Suprapubic skin (tissue), 4 donors: ENCODE measurements around the gene NBAS. TPM values are rescaled to one million over a fixed set of nuclear protein-coding genes. Genes with fewer than 3 reads are reported as not detected.
"Not testable (repeated sequence)": the region's sequence is repeated elsewhere in the genome, so short reads cannot be mapped to it uniquely, and the experiment has no call there.

Source experiments
- DNase-seq, 2 donors: peaks; one replicate each; pipeline ENCODE4 v3.0.0-alpha.2; 2019; ENCODE audit warnings: low spot score in 2 of 2
- H3K27ac ChIP-seq: fragments of 200-600 bp; sonication (generic); one replicate; pipeline ENCODE4 v1.5.1; 2019
- H3K27me3 ChIP-seq: fragments of 200-600 bp; sonication (generic); one replicate; pipeline ENCODE4 v1.5.1; 2019
- H3K36me3 ChIP-seq: fragments of 200-600 bp; sonication (generic); one replicate; pipeline ENCODE4 v1.5.1; 2019
- H3K4me1 ChIP-seq: fragments of 200-600 bp; sonication (generic); one replicate; pipeline ENCODE4 v1.5.1; 2019
- H3K4me3 ChIP-seq: fragments of 200-600 bp; sonication (generic); one replicate; pipeline ENCODE4 v1.5.1; 2019; ENCODE audit warnings: mild to moderate bottlenecking
- H3K9me3 ChIP-seq: fragments of 200-600 bp; sonication (generic); one replicate; pipeline ENCODE4 v1.5.1; 2019
- EP300 ChIP-seq: sonication (generic); formaldehyde crosslinking; IDR thresholded peaks from one replicate; pipeline ENCODE4 v1.6.1; 2017; ENCODE audit warnings: antibody characterized with exemption
- POLR2A ChIP-seq, 2 donors: fragments of 450-650 bp; IDR thresholded peaks; one replicate each; pipeline ENCODE4 v1.6.1; 2017; ENCODE audit warnings: antibody characterized with exemption in 2 of 2, mild to moderate bottlenecking in 2 of 2, moderate library complexity in 2 of 2
- POLR2AphosphoS5 ChIP-seq, 3 donors: sonication (generic); formaldehyde crosslinking; IDR thresholded peaks; one replicate each; pipeline ENCODE4 v1.6.1; 2017; ENCODE audit warnings: antibody characterized with exemption in 3 of 3
- WGBS: methylation state at CpG from one replicate; pipeline ENCODE4 v1.1.5; 2018; 5-methylcytosine and 5-hydroxymethylcytosine counted together
- total RNA-seq, 4 donors: library from RNA; depleted of rRNA; stranded (reverse); fragments of >200 nt; gene quantifications; one replicate each; pipeline ENCODE4 v1.1.0, GENCODE V29; 2016
- TF ChIP-seq, protein P1 (sequence below), 2 donors: fragments of 200-600 bp in 1 of 2; fragments of 450-650 bp in 1 of 2; sonication (generic) in 1 of 2; IDR thresholded peaks; one replicate each; pipeline ENCODE4 v1.5.1; 2016 to 2019; ENCODE audit warnings: antibody characterized with exemption in 2 of 2, mild to moderate bottlenecking in 1 of 2, moderate library complexity in 1 of 2

Gene NBAS
- total RNA-seq, 4 donors from 2014 or later, result 44.4 to 48.4 (median 45.6) TPM

DNA sequence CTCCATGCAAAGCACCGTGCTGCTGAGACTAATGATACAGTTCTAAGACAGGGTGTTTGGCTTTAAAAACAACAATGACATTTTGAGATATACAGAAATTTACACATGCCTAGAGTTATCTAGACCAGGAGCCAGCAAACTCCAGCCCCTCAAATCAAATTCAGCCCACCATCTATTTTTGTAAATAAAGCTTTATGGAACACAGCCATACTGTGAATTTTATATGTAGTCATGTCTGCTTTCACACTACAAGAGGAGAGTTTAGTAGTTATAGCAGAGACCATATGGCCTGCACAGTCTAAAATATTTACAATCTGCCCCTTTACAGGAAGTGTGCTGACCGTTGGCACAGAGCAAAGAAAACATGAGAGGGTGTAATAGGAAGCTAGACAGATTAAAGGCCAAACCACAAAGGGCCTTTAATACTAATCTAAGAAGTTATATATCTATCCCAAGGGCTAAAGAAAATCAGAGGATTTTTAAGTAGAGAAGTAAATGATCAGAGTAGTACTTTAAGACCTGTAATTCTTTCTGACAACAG is 39.4 kb downstream of the NBAS start:
- Histone ChIP-seq H3K4me1 (no peaks in the 10 kb centered on the region), H3K4me3 (no peak overlapping the region), H3K9me3 (no peaks in the 10 kb centered on the region), H3K27ac (no peak overlapping the region), H3K36me3 (peaks cover 27% of the 10 kb centered on the region), H3K27me3 (no peaks in the 10 kb centered on the region)
- no peak for TF ChIP-seq POLR2AphosphoS5 (IDR thresholded peaks at IDR 0.05)
- TF ChIP-seq, protein P1, sequence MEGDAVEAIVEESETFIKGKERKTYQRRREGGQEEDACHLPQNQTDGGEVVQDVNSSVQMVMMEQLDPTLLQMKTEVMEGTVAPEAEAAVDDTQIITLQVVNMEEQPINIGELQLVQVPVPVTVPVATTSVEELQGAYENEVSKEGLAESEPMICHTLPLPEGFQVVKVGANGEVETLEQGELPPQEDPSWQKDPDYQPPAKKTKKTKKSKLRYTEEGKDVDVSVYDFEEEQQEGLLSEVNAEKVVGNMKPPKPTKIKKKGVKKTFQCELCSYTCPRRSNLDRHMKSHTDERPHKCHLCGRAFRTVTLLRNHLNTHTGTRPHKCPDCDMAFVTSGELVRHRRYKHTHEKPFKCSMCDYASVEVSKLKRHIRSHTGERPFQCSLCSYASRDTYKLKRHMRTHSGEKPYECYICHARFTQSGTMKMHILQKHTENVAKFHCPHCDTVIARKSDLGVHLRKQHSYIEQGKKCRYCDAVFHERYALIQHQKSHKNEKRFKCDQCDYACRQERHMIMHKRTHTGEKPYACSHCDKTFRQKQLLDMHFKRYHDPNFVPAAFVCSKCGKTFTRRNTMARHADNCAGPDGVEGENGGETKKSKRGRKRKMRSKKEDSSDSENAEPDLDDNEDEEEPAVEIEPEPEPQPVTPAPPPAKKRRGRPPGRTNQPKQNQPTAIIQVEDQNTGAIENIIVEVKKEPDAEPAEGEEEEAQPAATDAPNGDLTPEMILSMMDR (IDR thresholded peaks at IDR 0.05), result no peak
- TF ChIP-seq EP300, result no peak
- TF ChIP-seq POLR2A (IDR thresholded peaks at IDR 0.05), result no peak
- WGBS, result 87% methylated on average over 2 of the region's 2 CpGs
- no peak for DNase-seq

- TF ChIP-seq POLR2A (IDR thresholded peaks at IDR 0.05) (no peak), POLR2AphosphoS5 (IDR thresholded peaks at IDR 0.05) (no peak), EP300 (no peak)
- TF ChIP-seq, protein P1 (IDR thresholded peaks at IDR 0.05), result no peak
- Histone ChIP-seq H3K27ac (no peak overlapping the region), H3K36me3 (peaks cover 17% of the 10 kb centered on the region), H3K9me3 (no peaks in the 10 kb centered on the region), H3K4me1 (no peaks in the 10 kb centered on the region), H3K4me3 (no peak overlapping the region), H3K27me3 (no peaks in the 10 kb centered on the region)
- WGBS, result 87% methylated on average over 5 of the region's 5 CpGs
- DNase-seq, result no peak
These were observed 40.8 kb downstream of the NBAS start for GRCh38 chr2:15520346-15520745.

GRCh38 chr2:15518759-15519158 is 42.4 kb downstream of the NBAS start:
- H3K4me3 ChIP-seq, H3K4me1 ChIP-seq, H3K9me3 ChIP-seq, H3K27me3 ChIP-seq, H3K36me3 ChIP-seq, H3K27ac ChIP-seq, DNase-seq: not testable (repeated sequence)
- 97% methylated on average over 3 of the region's 3 CpGs for WGBS

- no peak for DNase-seq
- Histone ChIP-seq H3K4me3 (no peak overlapping the region), H3K4me1 (peaks cover 4% of the 10 kb centered on the region), H3K27me3 (no peaks in the 10 kb centered on the region), H3K9me3 (no peaks in the 10 kb centered on the region), H3K36me3 (peaks cover under 1% of the 10 kb centered on the region), H3K27ac (no peak overlapping the region)
- WGBS, result 71% methylated on average over 2 of the region's 2 CpGs
- no peak for TF ChIP-seq POLR2AphosphoS5 (IDR thresholded peaks at IDR 0.05)
- TF ChIP-seq, protein P1 (IDR thresholded peaks at IDR 0.05), result no peak
- no peak for TF ChIP-seq POLR2A (IDR thresholded peaks at IDR 0.05)
- no peak for TF ChIP-seq EP300
These were observed 43.3 kb downstream of the NBAS start for GRCh38 chr2:15517793-15518192.

- 78% methylated on average over 1 of the region's 1 CpG for WGBS
- Histone ChIP-seq H3K4me3 (no peak overlapping the region), H3K4me1 (peaks cover 4% of the 10 kb centered on the region), H3K9me3 (no peaks in the 10 kb centered on the region), H3K27ac (no peak overlapping the region), H3K27me3 (no peaks in the 10 kb centered on the region), H3K36me3 (peaks cover 36% of the 10 kb centered on the region)
- no peak for DNase-seq
- TF ChIP-seq EP300 (no peak), POLR2AphosphoS5 (IDR thresholded peaks at IDR 0.05) (no peak), POLR2A (IDR thresholded peaks at IDR 0.05) (no peak)
- TF ChIP-seq, protein P1 (IDR thresholded peaks at IDR 0.05), result no peak
These were observed 49.4 kb downstream of the NBAS start for GRCh38 chr2:15511686-15512085.

DNA sequence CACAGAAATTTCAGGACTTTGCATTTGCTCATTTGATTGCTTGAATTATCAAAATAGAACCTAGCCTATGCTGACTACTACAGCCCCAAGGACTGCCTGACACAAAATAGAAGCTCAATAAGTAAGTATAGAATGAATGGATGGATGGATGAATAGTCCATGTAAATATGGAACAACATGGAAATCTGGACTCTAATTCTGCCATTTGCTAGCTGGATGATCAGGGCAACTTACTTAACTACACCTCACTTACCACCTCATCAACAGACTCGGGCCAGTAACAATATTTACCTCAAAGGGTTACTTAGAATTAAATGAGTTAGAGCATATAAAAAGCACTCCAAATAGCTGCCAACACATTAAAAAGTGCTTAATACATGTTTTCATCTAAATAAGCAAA is 50.6 kb downstream of the NBAS start:
- H3K36me3 ChIP-seq, result peaks cover 36% of the 10 kb centered on the region
- TF ChIP-seq EP300 (no peak), POLR2AphosphoS5 (IDR thresholded peaks at IDR 0.05) (no peak), POLR2A (IDR thresholded peaks at IDR 0.05) (no peak)
- TF ChIP-seq, protein P1 (IDR thresholded peaks at IDR 0.05), result no peak
- WGBS, result 97% methylated on average over 1 of the region's 1 CpG

More for the DNA sequence above, 50.6 kb downstream of the NBAS start:
- Histone ChIP-seq H3K27ac (no peak overlapping the region), H3K9me3 (no peaks in the 10 kb centered on the region), H3K27me3 (no peaks in the 10 kb centered on the region), H3K4me1 (peaks cover 4% of the 10 kb centered on the region), H3K4me3 (no peak overlapping the region)
- DNase-seq, result no peak
